ENCODE results near the gene SIGLEC15.

GRCh38 chr18:45841060-45841764 lies 15.7 kb downstream of the SIGLEC15 start:
- TF ChIP-seq, protein P1, sequence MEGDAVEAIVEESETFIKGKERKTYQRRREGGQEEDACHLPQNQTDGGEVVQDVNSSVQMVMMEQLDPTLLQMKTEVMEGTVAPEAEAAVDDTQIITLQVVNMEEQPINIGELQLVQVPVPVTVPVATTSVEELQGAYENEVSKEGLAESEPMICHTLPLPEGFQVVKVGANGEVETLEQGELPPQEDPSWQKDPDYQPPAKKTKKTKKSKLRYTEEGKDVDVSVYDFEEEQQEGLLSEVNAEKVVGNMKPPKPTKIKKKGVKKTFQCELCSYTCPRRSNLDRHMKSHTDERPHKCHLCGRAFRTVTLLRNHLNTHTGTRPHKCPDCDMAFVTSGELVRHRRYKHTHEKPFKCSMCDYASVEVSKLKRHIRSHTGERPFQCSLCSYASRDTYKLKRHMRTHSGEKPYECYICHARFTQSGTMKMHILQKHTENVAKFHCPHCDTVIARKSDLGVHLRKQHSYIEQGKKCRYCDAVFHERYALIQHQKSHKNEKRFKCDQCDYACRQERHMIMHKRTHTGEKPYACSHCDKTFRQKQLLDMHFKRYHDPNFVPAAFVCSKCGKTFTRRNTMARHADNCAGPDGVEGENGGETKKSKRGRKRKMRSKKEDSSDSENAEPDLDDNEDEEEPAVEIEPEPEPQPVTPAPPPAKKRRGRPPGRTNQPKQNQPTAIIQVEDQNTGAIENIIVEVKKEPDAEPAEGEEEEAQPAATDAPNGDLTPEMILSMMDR (conservative IDR thresholded peaks at IDR 0.05 in 1 of 2, IDR thresholded peaks at IDR 0.05 in 1 of 2; ENCODE audit: low read depth in 1 of 2, low read length in 2 of 2) = no peak
- no peak for TF ChIP-seq EZH2 (IDR thresholded peaks at IDR 0.05; ENCODE audit: low read length, missing control alignments)
